ENCODE results near the gene SPINK8.

The SPINK8 gene

DNA sequence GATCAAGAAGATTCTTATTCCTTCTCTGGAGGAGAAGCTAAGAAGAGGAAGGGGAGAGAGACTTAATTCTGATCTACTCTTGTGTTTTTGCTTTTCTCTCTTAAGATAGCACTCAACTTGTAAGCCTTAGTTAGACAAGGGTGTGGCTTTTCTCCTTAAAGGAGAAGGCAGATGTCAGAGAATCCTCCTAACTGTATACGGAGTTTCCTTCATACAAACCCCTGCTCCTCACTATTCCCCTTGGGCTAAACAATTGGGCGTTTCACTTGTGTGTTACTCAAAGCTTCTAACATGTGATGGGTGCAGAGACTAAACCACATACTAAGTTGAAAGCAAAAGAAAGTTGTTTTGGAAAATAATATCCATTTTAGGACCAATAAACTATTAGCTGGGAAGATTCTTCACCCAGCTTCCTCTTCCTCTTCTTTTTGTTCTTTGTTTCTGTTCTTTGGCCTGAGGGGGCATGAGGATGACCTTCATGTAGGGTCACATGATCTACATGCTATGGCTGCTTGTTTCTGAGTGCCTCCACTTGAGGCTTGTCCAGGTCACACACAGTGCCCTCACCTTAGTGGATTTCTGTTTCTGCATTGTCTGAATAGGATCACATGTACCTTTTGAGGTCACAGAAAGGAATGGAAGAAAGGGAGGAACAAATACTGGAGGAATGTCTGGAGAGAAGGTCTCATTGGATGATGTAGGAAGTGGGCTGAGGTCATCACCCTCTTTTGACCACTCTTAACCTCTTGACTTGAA, 14.6 kb downstream of the SPINK8 start:
- DNase-seq = no peak

DNA sequence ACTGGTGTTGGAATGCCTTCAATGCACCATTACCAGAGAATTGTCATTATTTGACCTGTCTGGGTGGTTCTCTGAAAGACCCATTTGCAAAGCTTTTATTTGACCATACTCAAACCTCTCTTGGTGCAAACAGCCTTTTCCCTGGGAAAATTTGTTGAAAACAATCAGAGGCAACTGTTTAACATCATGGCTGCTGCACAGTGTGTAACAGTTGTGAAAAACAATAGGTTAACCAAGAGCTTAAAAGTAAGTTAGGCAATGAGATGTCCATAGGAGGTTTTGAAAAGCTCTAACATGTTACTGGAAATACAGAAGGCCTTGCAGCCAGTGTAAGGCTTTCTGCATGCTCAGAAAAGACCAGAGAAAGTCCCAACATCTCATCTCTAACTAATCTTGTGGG, 18.9 kb downstream of the SPINK8 start:
- no peak for DNase-seq

DNA sequence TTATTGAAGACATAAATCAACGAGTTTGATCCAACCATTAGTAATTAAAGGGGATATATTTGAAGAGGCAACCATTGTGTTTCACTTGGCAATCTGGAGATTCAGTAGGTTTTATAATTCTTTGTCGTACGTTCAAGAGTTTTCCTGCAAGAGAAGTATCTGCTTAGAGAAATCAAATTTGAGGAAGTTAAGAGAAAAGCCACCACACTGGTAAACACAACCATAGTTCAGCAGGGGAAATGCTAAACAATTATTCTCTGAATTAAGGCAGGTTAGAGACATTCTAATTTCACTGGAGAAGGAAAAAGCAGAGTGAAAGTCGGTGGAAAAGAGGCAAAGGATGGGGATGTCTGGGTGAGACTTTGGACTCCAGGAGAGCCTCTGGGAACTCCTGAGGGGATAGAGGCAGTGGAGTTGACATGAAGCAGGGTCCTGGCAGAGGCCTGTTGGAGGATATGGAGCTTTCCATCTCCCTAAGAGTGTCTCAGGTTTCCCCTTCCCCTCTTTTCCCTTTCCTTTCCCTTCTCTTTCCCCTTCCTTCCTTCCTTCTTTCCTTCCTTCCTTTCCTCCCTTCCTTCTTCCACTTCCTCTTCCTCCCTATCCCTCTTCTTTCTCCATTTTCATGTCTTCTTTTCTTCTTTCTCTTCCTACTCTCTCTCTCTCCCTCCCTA, 26.5 kb downstream of the SPINK8 start:
- no peak for DNase-seq

DNA sequence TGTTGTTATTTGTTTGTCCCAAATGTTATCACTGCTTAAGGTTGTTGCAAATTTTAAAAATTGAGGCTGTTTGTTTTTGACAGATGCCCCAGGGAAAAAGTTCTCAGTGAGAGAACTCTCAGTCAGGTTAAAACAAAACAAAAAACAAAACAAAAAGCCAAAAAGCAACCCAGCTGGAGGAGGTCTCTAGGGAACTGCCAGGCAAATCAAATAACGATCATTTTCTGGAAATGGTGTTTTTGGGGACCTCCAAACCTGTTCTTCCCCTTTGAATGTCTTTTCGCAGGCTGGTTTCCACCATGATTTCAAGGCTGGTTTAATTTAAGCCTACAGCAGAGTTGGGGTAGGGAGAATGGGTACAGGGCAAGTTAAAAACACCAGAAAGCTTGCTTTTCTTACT, 27.2 kb downstream of the SPINK8 start:
- DNase-seq = no peak

DNA sequence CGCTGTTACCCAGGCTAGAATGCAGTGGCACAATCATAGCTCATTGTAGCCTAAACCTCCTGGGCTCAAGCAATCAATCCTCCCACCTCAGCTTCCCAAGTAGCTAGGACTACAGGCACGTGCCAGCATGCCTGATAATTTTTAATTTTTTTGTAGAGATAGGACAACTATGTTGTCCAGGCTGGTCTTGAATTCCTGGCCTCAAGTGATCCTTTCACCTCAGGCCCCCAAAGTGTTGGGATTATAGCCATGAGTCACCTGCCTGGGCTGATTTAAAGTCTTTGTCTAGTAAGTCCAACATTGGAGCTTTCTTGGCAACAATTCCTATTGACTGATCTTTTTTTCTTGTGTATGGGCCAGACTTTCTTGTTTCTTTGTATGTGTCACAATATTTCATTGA, 28.1 kb downstream of the SPINK8 start:
- DNase-seq = no peak

DNA sequence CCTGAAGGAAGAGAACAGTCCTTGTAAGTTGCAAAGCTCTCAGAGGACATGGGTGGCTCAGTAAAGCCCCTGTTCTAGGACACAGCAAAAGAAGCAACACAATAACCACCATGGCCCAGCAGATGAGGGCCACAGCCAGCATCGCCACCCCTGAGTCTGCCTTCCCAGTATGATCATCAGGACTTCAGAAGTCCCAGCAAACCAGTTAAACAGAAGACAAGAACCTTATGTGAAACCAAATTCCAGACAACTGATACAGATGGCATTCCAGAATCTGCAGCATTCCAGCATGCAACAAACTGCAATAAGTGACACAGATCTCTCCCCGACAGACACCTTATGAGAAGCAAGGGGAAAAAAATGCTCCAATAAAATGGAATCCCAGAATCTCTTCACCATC, 30.4 kb downstream of the SPINK8 start:
- no peak for DNase-seq

DNA sequence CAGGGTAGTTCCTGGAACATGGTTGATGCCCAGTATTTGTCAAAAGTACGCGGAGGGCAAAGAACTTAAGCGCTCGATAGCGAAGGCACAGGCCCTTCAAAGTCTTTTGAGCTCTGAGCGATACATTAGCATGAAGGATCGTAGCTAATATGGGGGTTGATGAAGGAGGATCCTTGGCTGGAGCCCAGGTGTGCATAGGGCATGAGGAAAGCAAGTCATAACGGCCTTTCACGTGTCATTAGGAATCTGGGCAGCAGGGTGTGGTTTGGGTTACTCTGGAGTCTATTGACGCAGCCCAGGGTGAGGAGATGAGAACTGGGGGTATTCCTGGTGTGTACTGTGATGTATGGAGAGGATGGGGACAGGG, 31.7 kb downstream of the SPINK8 start:
- no peak for DNase-seq

DNA sequence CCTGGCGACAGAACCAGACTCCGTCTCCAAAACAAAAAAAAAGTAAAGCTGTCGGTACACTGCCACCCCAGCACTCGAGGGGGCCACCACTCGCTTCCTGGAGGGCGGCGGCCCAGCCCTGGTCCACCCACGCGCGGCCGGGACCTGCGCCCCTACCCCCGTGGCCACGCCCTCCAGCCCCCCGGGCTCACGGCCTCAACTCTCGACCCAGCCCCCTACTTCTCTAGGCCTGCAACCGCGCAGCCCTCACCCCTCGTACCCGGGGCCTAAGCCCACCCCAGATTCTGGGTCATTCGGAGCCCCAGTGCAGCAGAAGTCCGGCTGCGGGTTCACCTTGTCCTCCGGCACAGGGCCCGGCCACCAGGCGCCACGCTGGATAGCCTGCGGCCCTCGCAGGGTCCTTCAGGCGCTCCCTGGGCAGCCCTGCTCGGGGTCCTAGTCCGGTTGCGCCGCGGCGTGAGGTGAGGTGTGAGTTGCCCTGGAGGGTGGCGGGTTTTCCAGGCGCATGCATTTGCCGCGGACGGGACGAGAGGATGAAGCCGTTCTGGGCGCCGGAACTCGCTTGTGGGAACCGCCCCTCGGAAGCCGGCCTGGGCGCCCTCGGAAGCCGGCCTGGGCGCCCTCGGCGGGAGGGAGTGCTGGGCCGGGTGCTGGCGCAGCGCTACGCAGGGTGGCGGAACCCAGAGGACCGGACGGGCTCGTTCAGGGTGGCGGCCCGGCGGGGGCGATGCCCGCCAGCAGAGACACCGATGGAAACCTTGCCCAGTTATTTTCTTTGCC, 32.3 kb downstream of the SPINK8 start, which contains the start of gene NME6:
Gene NME6 (minus strand): TSS at position 348 of the 780 bp plus-strand sequence.
- DNase-seq = peak; percentile 82

DNA sequence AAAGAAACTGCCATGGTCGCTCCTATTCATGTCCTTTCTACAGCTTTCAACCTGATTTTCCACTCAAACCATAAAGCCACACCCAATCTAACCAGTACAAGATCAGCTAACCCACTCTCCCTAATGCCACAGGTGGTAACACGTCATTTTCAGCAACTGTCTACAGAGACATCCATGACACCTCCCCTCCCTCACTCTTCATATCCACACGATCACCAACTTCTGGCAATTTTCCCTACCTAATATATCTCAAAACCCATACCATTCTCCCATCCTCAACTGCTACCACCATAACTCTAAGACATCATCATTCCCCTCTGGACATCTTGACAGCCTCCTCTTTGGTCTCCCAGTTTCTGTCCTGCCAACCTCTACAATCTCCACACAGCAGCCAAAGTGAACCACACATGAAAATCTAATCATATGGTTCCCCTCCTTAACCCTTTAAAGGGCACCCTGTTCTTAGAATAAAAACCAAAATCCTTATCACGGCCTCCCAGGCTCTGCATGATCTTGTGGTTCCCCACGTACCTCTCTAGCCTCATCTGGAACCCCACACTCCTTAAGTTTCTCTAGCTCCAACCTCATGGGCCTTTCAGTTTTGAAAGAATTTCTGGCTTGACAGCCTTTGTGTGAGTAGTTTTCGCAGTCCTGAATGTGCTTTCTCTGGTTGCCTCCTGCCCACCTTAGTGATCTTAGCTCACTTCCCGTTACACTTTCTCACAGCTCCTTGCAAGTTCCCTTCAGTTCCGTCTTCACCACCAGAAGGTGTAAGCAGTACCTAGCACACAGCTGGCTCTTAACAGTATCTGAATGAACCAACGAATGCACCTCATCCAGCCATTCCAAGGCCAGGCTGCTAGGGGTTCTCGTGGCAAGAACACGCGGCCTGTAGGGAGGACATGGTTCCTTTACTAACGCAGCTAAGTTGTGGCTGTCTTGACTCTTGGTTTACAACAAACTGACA, 33.4 kb downstream of the SPINK8 start:
- DNase-seq = no peak

DNA sequence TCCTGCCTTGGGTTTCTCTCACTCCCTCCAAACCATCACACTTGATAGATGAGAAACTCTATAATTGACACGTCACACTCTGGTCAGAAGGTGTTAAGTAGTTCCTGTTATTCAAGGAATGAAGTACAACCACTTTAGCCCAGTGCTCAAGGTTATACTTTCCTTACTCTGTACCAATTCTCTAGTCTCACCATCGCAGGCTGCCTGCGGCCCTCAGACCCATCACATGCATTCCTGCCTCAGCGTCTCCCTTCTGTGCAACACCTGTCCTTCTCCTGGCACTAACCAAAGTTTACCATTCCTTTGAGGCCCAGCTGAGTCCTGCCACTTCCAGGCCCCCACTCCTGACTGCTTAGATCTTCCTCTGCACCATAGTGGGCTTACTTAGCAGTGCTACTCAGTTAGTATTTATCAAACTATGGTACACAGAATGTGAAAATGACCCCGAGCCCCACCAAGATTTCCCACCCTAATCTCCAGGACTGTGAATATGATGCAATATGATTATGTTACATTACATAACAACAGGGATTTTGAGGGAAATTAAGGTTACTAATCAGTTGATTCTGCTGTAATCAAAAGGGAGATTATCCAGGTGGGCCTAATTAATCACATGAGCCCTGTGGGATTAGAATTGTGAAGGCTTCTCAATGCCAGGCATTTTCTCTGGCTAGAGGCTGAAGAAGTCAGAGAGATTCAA, 36.2 kb downstream of the SPINK8 start:
- DNase-seq = no peak

DNA sequence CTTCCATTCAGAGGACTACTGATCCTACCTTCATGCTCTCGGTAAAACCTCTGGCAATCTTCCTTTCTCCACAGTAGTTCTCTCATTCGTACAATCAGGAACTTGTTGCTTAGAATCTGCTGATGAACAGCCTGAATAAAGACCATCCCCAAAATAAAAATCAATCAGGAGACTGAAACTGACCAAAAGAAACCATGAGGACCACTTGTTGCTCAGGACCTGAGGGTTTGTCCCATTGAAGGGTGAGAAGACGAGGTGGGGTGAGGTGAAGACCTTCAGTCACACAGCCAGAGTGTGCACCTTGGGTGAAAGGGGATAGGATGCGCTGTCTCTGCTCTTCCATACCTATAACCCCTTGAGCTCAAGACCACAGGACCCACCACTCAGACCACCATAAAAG, 36.8 kb downstream of the SPINK8 start:
- no peak for DNase-seq

DNA sequence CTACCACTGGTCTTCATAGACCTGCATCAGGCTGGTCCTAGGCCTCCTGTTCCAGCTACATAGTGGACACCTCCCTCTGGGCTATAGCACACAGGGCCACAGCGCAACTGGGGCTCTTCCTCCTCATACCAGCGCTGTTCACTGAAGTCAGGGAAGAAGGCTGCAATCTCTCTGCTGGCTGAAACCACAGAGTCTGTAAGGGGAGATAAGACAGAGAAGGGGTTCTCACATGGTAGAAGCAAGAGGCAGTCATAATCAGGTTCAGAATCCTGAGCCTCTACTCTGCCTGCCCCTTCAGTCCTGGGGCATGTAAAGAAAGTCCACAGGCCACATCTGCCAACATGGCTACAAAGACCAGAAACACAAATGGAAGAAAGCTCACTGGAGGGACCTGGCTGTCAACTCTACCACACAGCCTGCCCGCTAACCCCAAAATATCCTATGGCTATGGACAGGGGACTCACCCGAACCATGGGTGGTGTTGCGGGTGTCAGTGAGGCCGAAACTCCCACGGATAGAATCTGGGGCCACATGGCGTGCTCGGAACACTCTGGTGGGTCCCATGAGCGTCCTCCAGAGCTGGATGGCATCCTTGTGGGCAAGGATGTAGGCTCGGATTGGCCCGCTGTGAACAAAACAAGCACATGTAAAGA, 38.7 kb downstream of the SPINK8 start:
- DNase-seq = no peak

DNA sequence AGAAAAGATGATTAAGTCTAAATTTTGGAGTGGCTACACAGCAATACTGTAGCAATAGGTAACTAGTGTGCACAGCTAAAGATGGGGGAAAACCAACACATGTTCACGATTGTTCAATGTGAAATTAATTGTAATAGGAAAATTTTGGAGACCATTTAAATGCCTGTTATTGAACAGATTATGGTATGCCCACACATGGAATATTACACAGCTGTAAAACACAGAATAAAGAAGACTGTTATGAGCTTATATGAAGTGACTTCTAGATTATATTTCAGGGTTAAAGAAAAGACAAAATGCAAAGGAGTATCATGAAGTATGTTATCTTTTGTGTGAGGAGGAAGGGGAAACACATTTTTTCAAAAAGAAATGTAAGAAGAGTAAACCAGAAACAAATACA, 43.8 kb downstream of the SPINK8 start:
- no peak for DNase-seq

DNA sequence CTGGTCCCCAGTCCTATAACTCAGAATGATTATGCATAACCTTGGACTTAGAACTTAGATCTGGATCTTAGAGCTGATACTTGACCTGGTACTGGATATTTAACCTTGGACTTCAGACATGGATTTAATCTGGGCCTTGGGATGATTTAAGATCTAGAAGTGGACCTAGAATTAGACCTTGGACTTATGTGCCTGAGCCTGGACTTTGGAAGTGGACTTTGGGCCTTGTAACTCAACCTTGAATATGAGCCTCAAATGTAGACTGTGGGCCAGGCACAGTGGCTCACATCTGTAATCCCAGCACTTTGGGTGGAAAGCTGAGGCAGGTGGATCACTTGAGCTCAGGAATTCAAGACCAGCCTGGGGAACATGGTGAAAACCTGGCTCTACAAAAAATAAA, 46.4 kb downstream of the SPINK8 start:
- DNase-seq = no peak

DNA sequence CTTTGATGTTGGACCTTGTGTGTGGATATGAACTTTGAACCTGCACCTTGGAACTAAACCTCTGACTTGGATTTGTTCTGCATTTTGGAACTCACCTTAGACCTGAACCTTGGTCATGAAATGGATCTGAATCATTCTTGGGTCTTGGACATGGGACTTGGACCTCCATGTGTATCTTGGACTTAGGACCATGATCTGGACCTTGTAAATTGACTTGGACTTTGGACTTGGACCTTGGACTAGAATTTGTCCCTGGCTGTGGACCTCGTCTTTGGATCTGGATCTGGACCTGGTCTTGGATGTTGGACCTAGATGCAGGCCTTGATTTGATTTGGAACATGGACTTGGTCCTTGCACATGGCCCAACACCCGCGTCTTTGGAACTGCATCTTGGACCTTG, 47.2 kb downstream of the SPINK8 start:
- DNase-seq = no peak

DNA sequence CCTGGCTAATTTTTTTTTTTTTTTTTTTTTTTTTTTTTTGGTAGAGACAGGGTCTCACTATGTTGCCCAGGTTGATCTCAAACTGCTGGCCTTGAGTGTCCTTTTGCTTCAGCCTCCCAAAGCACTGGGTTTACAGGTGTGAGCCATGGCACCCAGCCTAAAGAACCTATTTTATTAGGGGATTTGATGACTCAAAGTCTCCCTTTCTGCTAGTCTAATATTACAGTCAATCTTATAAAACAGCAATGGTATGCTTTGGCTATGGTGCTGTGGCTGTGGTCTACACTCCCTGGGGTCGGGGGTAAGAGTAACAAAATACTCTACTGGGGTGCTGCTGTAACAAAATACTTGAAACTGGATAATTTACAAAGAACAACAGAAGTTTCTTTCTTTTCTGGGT, 47.8 kb downstream of the SPINK8 start:
- no peak for DNase-seq

DNA sequence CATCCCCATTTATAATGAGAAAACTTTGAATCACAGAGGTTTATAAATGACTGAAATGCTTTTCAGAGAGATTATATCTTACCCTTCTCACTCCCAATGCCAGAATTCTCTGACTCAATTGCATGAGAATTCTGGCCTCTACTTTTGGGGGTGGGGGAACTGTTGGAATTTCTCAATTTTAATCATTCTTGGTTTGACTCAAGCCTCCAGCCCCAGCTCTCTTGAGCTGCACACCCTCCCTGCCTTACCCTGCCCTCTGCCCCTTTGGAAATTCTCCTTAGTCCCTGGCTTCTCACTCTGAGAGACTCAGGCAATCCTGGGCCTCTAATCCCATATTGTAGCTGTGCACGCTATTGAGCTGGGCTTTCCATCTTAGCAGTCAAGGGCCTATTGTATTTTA, 48.3 kb downstream of the SPINK8 start:
- DNase-seq = no peak

DNA sequence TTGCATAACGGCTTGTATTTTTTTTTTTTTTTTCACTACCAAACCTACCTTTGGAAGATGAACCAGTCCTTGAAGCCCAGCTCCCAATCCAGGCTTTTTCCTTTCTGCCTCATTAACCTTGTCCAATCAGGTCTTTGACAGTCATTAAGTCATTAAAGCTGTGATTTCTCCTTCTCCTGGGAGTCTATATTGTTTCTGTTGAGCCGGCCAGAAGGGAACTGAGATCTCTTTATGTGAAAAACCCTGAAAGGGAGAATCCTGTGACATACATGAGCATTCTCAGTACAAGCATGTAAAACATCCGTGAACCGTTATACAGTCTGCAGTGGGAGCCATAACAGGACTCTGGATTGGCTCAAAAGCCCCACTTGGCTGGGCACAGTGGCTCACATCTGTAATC, 52.6 kb downstream of the SPINK8 start:
- no peak for DNase-seq

DNA sequence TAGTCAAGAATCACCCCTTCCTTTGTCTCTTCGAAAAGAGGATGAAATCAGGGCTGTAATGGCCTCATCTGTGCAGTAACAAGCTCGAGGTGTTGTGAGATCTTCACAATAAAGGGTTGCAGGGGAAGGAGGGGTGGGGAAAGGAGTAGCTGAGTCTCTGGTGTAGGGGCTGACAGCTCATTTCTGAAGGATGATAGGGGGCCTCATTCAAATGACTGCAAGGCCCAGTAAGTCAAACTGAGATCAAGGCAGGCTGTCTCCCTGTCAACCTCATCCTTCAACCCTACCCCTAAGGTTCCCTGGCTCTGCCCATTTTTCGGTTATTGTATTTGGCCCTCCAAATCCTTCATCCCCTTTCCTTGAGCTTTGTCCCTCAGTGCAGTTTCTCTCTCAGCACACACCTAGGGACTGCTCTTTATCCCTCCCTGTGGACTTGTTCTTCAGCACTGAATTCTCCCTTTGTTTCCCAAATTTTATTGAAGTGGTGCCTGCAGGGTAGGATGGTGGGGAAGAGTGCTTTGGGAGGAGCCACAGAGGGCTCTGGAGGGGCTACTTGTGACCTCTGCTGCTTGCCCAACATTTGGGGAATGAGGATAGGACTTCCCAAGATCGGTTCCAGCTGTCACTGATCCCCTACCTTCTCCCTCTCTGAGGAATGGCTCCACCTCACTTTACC, 54.4 kb downstream of the SPINK8 start:
- no peak for DNase-seq

DNA sequence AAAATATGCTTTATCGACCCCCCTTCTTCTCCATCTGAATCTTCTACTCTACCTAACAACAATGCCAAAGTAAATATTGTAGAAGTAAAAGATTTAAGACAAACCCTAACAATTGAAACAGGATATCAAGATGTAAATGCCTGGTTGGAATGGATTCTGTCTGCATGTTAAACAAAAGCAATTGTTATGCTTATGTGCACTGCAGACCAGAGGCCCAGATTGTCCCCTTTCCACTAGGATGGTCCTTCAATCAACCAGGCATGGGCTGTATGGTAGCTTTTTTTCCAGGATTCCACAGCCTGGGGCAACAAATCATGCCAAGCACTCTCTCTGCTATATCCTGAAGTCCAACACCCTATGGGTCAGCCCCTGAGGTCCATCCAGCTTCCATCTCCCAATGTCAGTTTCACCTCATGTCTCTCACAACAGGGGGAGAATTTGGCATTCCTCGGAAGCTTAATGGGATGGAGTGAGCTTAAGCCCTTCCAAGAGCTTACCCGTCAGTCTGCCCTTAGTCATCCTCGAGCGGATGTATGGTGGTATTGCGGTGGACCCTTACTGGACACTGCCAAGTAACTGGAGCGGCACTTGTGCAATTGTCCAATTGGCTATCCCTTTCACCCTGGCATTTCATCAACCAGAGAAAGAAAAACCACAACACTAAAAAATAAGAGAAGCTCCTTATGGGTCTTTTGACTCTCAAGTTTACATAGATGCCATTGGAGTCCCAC, 56.4 kb downstream of the SPINK8 start:
- no peak for DNase-seq

All from NCI-H2227 treated with DMSO at 0.1 percent for 48 hours (cell line).